ENCODE data around the gene CMPK2. TPM values are rescaled to one million over a fixed set of nuclear protein-coding genes. Genes with fewer than 3 reads are reported as not detected.

The CMPK2 gene
- total RNA-seq, 2 experiments from 2014 or later = 3.2 to 4.5 TPM

DNA sequence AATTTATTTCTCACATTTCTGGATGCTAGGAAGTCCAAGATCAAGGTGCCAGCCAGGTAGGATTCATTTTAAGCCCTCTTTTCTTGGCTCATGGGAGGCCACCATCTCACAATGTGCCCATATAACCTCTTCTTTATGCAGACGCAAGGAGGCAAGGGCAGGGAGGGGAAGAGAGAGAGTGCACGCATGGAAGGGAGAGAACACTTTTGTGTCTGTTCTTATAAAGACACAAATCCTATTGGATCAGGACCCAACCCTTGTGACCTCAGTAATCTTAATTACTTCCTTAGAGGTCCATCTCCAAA, 32.5 kb downstream of the CMPK2 start:
- H3K4me1 Mint-ChIP-seq (ENCODE audit: low read depth) = peaks cover 12% of the 10 kb centered on the region
- no peak for DNase-seq
- intact Hi-C loops (cut with micrococcal nuclease) = no loop called here
- TF ChIP-seq, protein P1, sequence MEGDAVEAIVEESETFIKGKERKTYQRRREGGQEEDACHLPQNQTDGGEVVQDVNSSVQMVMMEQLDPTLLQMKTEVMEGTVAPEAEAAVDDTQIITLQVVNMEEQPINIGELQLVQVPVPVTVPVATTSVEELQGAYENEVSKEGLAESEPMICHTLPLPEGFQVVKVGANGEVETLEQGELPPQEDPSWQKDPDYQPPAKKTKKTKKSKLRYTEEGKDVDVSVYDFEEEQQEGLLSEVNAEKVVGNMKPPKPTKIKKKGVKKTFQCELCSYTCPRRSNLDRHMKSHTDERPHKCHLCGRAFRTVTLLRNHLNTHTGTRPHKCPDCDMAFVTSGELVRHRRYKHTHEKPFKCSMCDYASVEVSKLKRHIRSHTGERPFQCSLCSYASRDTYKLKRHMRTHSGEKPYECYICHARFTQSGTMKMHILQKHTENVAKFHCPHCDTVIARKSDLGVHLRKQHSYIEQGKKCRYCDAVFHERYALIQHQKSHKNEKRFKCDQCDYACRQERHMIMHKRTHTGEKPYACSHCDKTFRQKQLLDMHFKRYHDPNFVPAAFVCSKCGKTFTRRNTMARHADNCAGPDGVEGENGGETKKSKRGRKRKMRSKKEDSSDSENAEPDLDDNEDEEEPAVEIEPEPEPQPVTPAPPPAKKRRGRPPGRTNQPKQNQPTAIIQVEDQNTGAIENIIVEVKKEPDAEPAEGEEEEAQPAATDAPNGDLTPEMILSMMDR (IDR thresholded peaks at IDR 0.05) = no peak
- H3K4me3 Mint-ChIP-seq = no peak overlapping the region
- no peaks in the 10 kb centered on the region for H3K27me3 Mint-ChIP-seq
- H3K9me3 Mint-ChIP-seq = peaks cover 25% of the 10 kb centered on the region
- peaks cover 6% of the 10 kb centered on the region for H3K36me3 Mint-ChIP-seq (ENCODE audit: low read depth)
- CTCF ChIA-PET = no interaction called here
- peak overlapping the region; percentile 71 for H3K27ac Mint-ChIP-seq
- ATAC-seq = no peak
- POLR2A ChIA-PET = no interaction called here

DNA sequence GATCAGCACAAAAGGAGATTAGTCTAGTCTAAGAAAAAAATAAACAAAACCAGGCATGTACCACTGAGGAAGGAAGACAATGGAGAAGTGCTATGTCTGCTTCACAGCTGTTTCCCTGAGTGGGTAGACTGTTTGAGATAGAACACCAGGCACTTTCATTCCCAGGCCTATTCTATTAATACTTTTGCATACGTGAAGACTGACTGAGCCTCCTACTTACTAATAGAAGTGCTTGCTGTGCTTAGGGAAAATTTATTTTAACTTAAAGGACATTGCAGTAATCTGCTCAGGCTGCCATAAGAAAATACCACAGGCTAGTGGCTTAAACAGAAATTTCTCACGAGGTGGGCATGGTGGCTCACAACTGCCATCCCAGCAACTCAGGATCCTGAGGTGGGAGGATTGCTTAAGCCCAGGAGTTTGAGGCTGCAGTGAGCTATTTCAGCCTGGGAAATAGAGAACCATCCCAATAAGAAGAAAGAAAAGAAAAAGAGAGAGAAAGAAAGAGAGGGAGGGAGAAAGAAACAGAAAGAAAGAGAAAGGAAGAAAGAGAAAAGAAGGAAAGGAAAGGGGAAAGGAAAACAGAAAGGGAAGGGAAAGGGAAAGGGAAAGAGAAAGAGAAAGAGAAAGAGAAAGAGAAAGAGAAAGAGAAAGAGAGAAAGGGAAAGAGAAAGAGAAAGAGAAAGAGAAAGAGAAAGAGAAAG, 33.0 kb downstream of the CMPK2 start:
- peaks cover 6% of the 10 kb centered on the region for H3K36me3 Mint-ChIP-seq (ENCODE audit: low read depth)
- ChIA-PET POLR2A (no interaction called here), CTCF (interaction anchor here (2.3 kb wide), 1 partner anchor 9 kb away, joined by 5 read pairs; no protein-coding TSS in a partner anchor)
- no peaks in the 10 kb centered on the region for H3K27me3 Mint-ChIP-seq
- DNase-seq (no peak), ATAC-seq (no peak)
- TF ChIP-seq, protein P1 (IDR thresholded peaks at IDR 0.05) = no peak
- peaks cover 25% of the 10 kb centered on the region for H3K9me3 Mint-ChIP-seq
- H3K4me3 Mint-ChIP-seq = no peak overlapping the region
- intact Hi-C loops (cut with micrococcal nuclease) = no loop called here
- H3K4me1 Mint-ChIP-seq (ENCODE audit: low read depth) = peaks cover 15% of the 10 kb centered on the region
- H3K27ac Mint-ChIP-seq = peak overlapping the region; percentile 71

- ATAC-seq (no peak), DNase-seq (no peak)
- no peaks in the 10 kb centered on the region for H3K27me3 Mint-ChIP-seq
- intact Hi-C loops (cut with micrococcal nuclease) = no loop called here
- TF ChIP-seq, protein P1 (IDR thresholded peaks at IDR 0.05) = no peak
- H3K9me3 Mint-ChIP-seq = peaks cover 25% of the 10 kb centered on the region
- peaks cover 19% of the 10 kb centered on the region for H3K4me1 Mint-ChIP-seq (ENCODE audit: low read depth)
- ChIA-PET POLR2A (no interaction called here), CTCF (interaction anchor here (1.1 to 2.3 kb wide), 3 partner anchors 11 to 66 kb away, joined by 3 to 5 read pairs (median 3); no protein-coding TSS in a partner anchor)
- H3K4me3 Mint-ChIP-seq = no peak overlapping the region
- H3K27ac Mint-ChIP-seq = no peak overlapping the region
- H3K36me3 Mint-ChIP-seq (ENCODE audit: low read depth) = peaks cover 6% of the 10 kb centered on the region
Observed at GRCh38 chr2:6831229-6831628, 34.5 kb downstream of the CMPK2 start.

DNA sequence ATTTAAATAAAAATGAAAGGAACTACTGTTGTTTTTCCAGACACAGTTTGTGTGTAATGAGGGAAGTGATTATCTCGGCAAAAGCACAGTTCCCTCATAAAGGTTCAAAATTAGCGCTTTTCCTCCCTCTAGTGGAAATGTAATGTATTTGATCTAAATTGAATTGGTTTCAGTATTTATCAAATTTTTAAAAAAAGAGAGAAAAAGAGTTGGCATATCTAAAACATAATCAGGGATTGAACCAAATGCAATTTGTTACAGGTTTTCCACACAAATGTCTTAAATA, 37.5 kb downstream of the CMPK2 start:
- intact Hi-C loops (cut with micrococcal nuclease) = loop anchor here (5.0 kb wide), 1 partner anchor 214 kb away; no protein-coding TSS in a partner anchor
- TF ChIP-seq, protein P1 (IDR thresholded peaks at IDR 0.05) = peak; percentile 50
- ATAC-seq (no peak), DNase-seq (no peak)
- Mint-ChIP-seq H3K4me1 (ENCODE audit: low read depth) (peaks cover 12% of the 10 kb centered on the region), H3K36me3 (ENCODE audit: low read depth) (peaks cover 5% of the 10 kb centered on the region), H3K9me3 (peaks cover 14% of the 10 kb centered on the region), H3K27ac (no peak overlapping the region), H3K4me3 (no peak overlapping the region), H3K27me3 (no peaks in the 10 kb centered on the region)
- CTCF ChIA-PET = no interaction called here
- POLR2A ChIA-PET = no interaction called here

GRCh38 chr2:6827566-6828298, 38.0 kb downstream of the CMPK2 start:
- ChIA-PET CTCF (interaction anchor here (0.9 to 3.2 kb wide), 14 partner anchors 18 to 257 kb away, joined by 3 to 16 read pairs (median 4); partner anchors contain the start of gene CMPK2), POLR2A (interaction anchor here (1.1 kb wide), 1 partner anchor 38 kb away, joined by 3 read pairs; the partner anchor contains the start of gene CMPK2)
- Mint-ChIP-seq H3K4me3 (no peak overlapping the region), H3K36me3 (ENCODE audit: low read depth) (peaks cover 3% of the 10 kb centered on the region), H3K4me1 (ENCODE audit: low read depth) (peaks cover 9% of the 10 kb centered on the region), H3K27me3 (no peaks in the 10 kb centered on the region), H3K9me3 (peaks cover 12% of the 10 kb centered on the region), H3K27ac (no peak overlapping the region)
- intact Hi-C loops (cut with micrococcal nuclease) = loop anchor here (5.0 kb wide), 1 partner anchor 215 kb away; no protein-coding TSS in a partner anchor
- DNase-seq = no peak
- ATAC-seq = no peak
- TF ChIP-seq, protein P1 (IDR thresholded peaks at IDR 0.05) = no peak

Measured in activated CD8-positive, alpha-beta T cell treated with anti-CD3 and anti-CD28 coated beads for 36 hours (primary cell).